Panc1 (cell line): ENCODE data around the gene KRTAP10-11.

Experiments
- CTCF ChIP-seq: fragments of 450-650 bp; IDR thresholded peaks from 2 replicates; pipeline ENCODE4 v1.5.1; 2017; ENCODE audit warnings: mild to moderate bottlenecking
- POLR2AphosphoS5 ChIP-seq: IDR thresholded peaks from 2 replicates; pipeline ENCODE4 v1.6.1; 2012; ENCODE audit warnings: mild to moderate bottlenecking, low read depth, low read length, moderate library complexity
- REST ChIP-seq, 2 experiments: IDR thresholded peaks; 2 replicates each; pipeline ENCODE4 v1.6.1; 2011 to 2012; ENCODE audit warnings: low read depth in 2 of 2, control low read depth in 1 of 2, low read length in 1 of 2, mild to moderate bottlenecking in 1 of 2, moderate library complexity in 1 of 2; ENCODE audit not compliant: insufficient read depth in 1 of 2
- TCF7L2 ChIP-seq: IDR thresholded peaks from 2 replicates; pipeline ENCODE4 v1.6.1; 2011; ENCODE audit warnings: mild to moderate bottlenecking, low read depth, low read length, inconsistent platforms

DNA sequence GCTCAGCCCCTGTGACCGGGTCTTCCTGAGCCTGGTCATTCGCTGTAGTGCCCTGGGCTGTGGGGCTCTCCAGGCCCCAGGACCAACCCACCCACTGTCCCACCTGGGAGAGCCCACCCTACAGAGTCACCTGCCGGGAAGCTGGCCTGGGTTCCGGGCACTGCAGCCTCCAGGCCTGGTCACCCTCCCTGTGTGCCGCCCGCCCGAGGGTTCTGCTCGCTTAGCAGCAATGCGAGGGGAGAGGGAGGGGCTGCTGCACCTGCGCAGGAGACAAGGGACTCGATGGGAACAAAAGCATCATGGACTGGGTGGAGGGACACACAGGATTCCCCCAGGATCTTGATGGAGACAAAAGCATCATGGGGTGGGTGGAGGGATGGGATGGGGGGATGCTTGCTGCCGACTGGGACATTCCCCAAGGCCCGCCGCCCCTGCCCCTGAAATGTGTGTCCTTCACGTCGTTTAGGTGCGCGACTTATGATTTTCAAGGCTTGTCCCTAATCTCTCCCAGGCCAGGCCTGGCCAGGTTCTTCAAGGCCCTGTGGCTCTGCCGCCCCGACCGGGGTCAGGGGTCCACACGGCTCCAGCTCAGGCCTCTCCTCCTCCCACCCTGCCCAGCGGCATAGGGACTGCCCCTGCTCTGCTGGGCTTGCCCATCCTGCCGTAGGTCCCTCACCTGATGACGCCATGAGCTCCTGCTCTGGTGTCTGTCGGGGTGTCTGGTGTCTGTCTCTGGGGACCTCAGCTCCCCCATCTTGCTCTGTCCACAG lies 32.6 kb upstream of the KRTAP10-11 start:
- TF ChIP-seq CTCF: no peak
- no peak for TF ChIP-seq POLR2AphosphoS5
- no peak for TF ChIP-seq TCF7L2
- no peak for TF ChIP-seq REST (IDR thresholded peaks at IDR 0.05; ENCODE audit: insufficient read depth in 1 of 2, low read depth in 2 of 2, low read length in 1 of 2)
